ENCODE data around the gene NOL12.
A peak's percentile ranks its signal among the peaks of the same experiment; 100 is the strongest.
"Not testable (repeated sequence)": the region's sequence is repeated elsewhere in the genome, so short reads cannot be mapped to it uniquely, and the experiment has no call there.

The NOL12 gene

GRCh38 chr22:37713761-37714160 lies 27.6 kb downstream of the NOL12 start:
- H3K36me3 ChIP-seq (ENCODE audit: insufficient read depth, low read length): no peaks in the 10 kb centered on the region
- DNase-seq: no peak
- no peaks in the 10 kb centered on the region for H3K27me3 ChIP-seq (ENCODE audit: insufficient read depth, low read length, poor library complexity)
- no peaks in the 10 kb centered on the region for H3K79me2 ChIP-seq (ENCODE audit: insufficient read depth, low read length)
- no peaks in the 10 kb centered on the region for H4K20me1 ChIP-seq (ENCODE audit: insufficient read depth, low read length)
- no peak overlapping the region for H3K4me3 ChIP-seq (ENCODE audit: low read depth in 1 of 2, low read length in 2 of 2)
- TF ChIP-seq, protein P1, sequence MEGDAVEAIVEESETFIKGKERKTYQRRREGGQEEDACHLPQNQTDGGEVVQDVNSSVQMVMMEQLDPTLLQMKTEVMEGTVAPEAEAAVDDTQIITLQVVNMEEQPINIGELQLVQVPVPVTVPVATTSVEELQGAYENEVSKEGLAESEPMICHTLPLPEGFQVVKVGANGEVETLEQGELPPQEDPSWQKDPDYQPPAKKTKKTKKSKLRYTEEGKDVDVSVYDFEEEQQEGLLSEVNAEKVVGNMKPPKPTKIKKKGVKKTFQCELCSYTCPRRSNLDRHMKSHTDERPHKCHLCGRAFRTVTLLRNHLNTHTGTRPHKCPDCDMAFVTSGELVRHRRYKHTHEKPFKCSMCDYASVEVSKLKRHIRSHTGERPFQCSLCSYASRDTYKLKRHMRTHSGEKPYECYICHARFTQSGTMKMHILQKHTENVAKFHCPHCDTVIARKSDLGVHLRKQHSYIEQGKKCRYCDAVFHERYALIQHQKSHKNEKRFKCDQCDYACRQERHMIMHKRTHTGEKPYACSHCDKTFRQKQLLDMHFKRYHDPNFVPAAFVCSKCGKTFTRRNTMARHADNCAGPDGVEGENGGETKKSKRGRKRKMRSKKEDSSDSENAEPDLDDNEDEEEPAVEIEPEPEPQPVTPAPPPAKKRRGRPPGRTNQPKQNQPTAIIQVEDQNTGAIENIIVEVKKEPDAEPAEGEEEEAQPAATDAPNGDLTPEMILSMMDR (IDR thresholded peaks at IDR 0.05; ENCODE audit: borderline replicate concordance, extremely low read depth, low read length, poor library complexity, severe bottlenecking): no peak
- TF ChIP-seq EZH2 (IDR thresholded peaks at IDR 0.05; ENCODE audit: borderline replicate concordance, low read depth, low read length, severe bottlenecking): no peak
- H3K9ac ChIP-seq (ENCODE audit: low read depth, low read length): no peak overlapping the region
- H3K4me2 ChIP-seq (ENCODE audit: insufficient read depth, low read length): no peak overlapping the region
- no peak overlapping the region for H3K27ac ChIP-seq (ENCODE audit: low read length)
- no peaks in the 10 kb centered on the region for H3K4me1 ChIP-seq (ENCODE audit: insufficient read depth, low read length)
- no peaks in the 10 kb centered on the region for H3K9me3 ChIP-seq (ENCODE audit: insufficient read depth, low read length, severe bottlenecking)
- H2AFZ ChIP-seq (ENCODE audit: low read depth, low read length): no peak overlapping the region
- no peak for ATAC-seq (ENCODE audit: insufficient read depth, low read depth)

DNA sequence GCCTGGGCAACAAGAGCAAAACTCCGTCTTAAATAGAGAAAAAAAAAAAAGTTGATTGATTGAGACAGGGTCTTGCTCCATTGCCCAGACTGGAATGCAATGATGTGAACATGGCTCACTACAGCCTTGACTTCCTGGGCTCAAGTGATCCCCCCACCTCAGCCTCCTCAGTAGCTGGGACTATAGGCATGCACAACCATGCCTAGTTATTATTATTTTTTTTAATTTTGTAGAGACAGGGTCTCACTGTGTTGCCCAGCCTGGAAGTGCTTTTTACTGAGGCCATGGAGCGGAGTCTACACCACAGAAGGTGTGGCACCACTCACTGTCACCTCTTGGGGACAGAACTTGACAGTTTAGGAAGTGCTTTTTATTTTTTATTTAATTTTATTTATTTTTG lies 28.5 kb downstream of the NOL12 start:
- TF ChIP-seq EZH2 (IDR thresholded peaks at IDR 0.05; ENCODE audit: borderline replicate concordance, low read depth, low read length, severe bottlenecking): no peak
- TF ChIP-seq, protein P1 (IDR thresholded peaks at IDR 0.05; ENCODE audit: borderline replicate concordance, extremely low read depth, low read length, poor library complexity, severe bottlenecking): no peak
- H3K4me1 ChIP-seq (ENCODE audit: insufficient read depth, low read length): no peaks in the 10 kb centered on the region
- no peaks in the 10 kb centered on the region for H3K36me3 ChIP-seq (ENCODE audit: insufficient read depth, low read length)
- H2AFZ ChIP-seq (ENCODE audit: low read depth, low read length): no peak overlapping the region
- no peaks in the 10 kb centered on the region for H4K20me1 ChIP-seq (ENCODE audit: insufficient read depth, low read length)
- no peak overlapping the region for H3K27ac ChIP-seq (ENCODE audit: low read length)
- H3K9ac ChIP-seq (ENCODE audit: low read depth, low read length): no peak overlapping the region
- H3K79me2 ChIP-seq (ENCODE audit: insufficient read depth, low read length): no peaks in the 10 kb centered on the region
- no peaks in the 10 kb centered on the region for H3K9me3 ChIP-seq (ENCODE audit: insufficient read depth, low read length, severe bottlenecking)
- ATAC-seq (ENCODE audit: insufficient read depth, low read depth): no peak
- no peaks in the 10 kb centered on the region for H3K27me3 ChIP-seq (ENCODE audit: insufficient read depth, low read length, poor library complexity)
- H3K4me3 ChIP-seq (ENCODE audit: low read depth in 1 of 2, low read length in 2 of 2): no peak overlapping the region
- no peak overlapping the region for H3K4me2 ChIP-seq (ENCODE audit: insufficient read depth, low read length)
- no peak for DNase-seq

- ATAC-seq (ENCODE audit: insufficient read depth, low read depth) (no peak), DNase-seq (no peak)
- H2AFZ ChIP-seq (ENCODE audit: low read depth, low read length): no peak overlapping the region
- no peaks in the 10 kb centered on the region for H3K27me3 ChIP-seq (ENCODE audit: insufficient read depth, low read length, poor library complexity)
- H3K27ac ChIP-seq (ENCODE audit: low read length): no peak overlapping the region
- H3K36me3 ChIP-seq (ENCODE audit: insufficient read depth, low read length): no peaks in the 10 kb centered on the region
- H3K4me1 ChIP-seq (ENCODE audit: insufficient read depth, low read length): no peaks in the 10 kb centered on the region
- no peak overlapping the region for H3K4me2 ChIP-seq (ENCODE audit: insufficient read depth, low read length)
- no peak overlapping the region for H3K9ac ChIP-seq (ENCODE audit: low read depth, low read length)
- H3K9me3 ChIP-seq (ENCODE audit: insufficient read depth, low read length, severe bottlenecking): no peaks in the 10 kb centered on the region
- no peaks in the 10 kb centered on the region for H3K79me2 ChIP-seq (ENCODE audit: insufficient read depth, low read length)
- no peak overlapping the region for H3K4me3 ChIP-seq (ENCODE audit: low read depth in 1 of 2, low read length in 2 of 2)
- H4K20me1 ChIP-seq (ENCODE audit: insufficient read depth, low read length): no peaks in the 10 kb centered on the region
- no peak for TF ChIP-seq EZH2 (IDR thresholded peaks at IDR 0.05; ENCODE audit: borderline replicate concordance, low read depth, low read length, severe bottlenecking)
- TF ChIP-seq, protein P1 (IDR thresholded peaks at IDR 0.05; ENCODE audit: borderline replicate concordance, extremely low read depth, low read length, poor library complexity, severe bottlenecking): no peak
Measured at GRCh38 chr22:37715760-37716159, 29.6 kb downstream of the NOL12 start.

DNA sequence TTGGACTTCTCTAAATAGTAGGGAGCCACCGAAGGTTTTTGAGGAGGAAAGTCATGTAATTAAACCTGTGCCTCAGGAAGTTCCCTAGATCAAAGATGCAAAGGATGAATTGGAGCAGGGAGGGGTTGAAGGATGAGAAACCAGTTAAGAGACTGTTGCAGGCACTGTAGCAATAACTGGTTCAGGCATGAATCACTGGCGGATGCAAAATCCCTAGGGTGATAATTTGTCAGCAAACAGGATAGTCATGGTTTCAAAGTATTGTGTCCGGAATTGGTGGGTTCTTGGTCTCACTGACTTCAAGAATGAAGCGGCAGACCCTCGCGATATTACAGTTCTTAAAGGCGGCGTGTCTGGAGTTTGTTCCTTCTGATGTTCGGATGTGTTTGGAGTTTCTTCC lies 30.6 kb downstream of the NOL12 start:
- no peak overlapping the region for H3K9ac ChIP-seq (ENCODE audit: low read depth, low read length)
- H3K9me3 ChIP-seq (ENCODE audit: insufficient read depth, low read length, severe bottlenecking): no peaks in the 10 kb centered on the region
- H2AFZ ChIP-seq (ENCODE audit: low read depth, low read length): no peak overlapping the region
- ATAC-seq (ENCODE audit: insufficient read depth, low read depth) (no peak), DNase-seq (no peak)
- no peak overlapping the region for H3K27ac ChIP-seq (ENCODE audit: low read length)
- no peak for TF ChIP-seq EZH2 (IDR thresholded peaks at IDR 0.05; ENCODE audit: borderline replicate concordance, low read depth, low read length, severe bottlenecking)
- TF ChIP-seq, protein P1 (IDR thresholded peaks at IDR 0.05; ENCODE audit: borderline replicate concordance, extremely low read depth, low read length, poor library complexity, severe bottlenecking): no peak
- no peaks in the 10 kb centered on the region for H3K36me3 ChIP-seq (ENCODE audit: insufficient read depth, low read length)
- no peaks in the 10 kb centered on the region for H3K27me3 ChIP-seq (ENCODE audit: insufficient read depth, low read length, poor library complexity)
- H3K79me2 ChIP-seq (ENCODE audit: insufficient read depth, low read length): no peaks in the 10 kb centered on the region
- no peak overlapping the region for H3K4me3 ChIP-seq (ENCODE audit: low read depth in 1 of 2, low read length in 2 of 2)
- no peaks in the 10 kb centered on the region for H3K4me1 ChIP-seq (ENCODE audit: insufficient read depth, low read length)
- H4K20me1 ChIP-seq (ENCODE audit: insufficient read depth, low read length): no peaks in the 10 kb centered on the region
- no peak overlapping the region for H3K4me2 ChIP-seq (ENCODE audit: insufficient read depth, low read length)

- not testable (repeated sequence) for H3K4me1 ChIP-seq (ENCODE audit: insufficient read depth, low read length); H3K79me2 ChIP-seq (ENCODE audit: insufficient read depth, low read length); H3K9ac ChIP-seq (ENCODE audit: low read depth, low read length); H3K27ac ChIP-seq (ENCODE audit: low read length); H4K20me1 ChIP-seq (ENCODE audit: insufficient read depth, low read length); H3K4me3 ChIP-seq (ENCODE audit: low read depth in 1 of 2, low read length in 2 of 2); H3K9me3 ChIP-seq (ENCODE audit: insufficient read depth, low read length, severe bottlenecking); H3K4me2 ChIP-seq (ENCODE audit: insufficient read depth, low read length); H3K36me3 ChIP-seq (ENCODE audit: insufficient read depth, low read length); H3K27me3 ChIP-seq (ENCODE audit: insufficient read depth, low read length, poor library complexity); ATAC-seq (ENCODE audit: insufficient read depth, low read depth); H2AFZ ChIP-seq (ENCODE audit: low read depth, low read length)
- DNase-seq: peak; percentile 18
Measured at GRCh38 chr22:37717235-37717634, 31.1 kb downstream of the NOL12 start.

Measured in DND-41 (cell line).